GM12892 (cell line): ENCODE data around the gene GEMIN4.
"Not testable (repeated sequence)": the region's sequence is repeated elsewhere in the genome, so short reads cannot be mapped to it uniquely, and the experiment has no call there.

Experiments used
- POLR2A ChIP-seq: IDR thresholded peaks from 2 replicates; pipeline ENCODE4 v1.6.1; 2011; ENCODE audit warnings: low read depth, low read length, control low read depth
- POLR2AphosphoS5 ChIP-seq: IDR thresholded peaks from 2 replicates; pipeline ENCODE4 v1.6.1; 2011; ENCODE audit warnings: low read depth, low read length, control low read depth
- TAF1 ChIP-seq: IDR thresholded peaks from 2 replicates; pipeline ENCODE4 v1.6.1; 2011; ENCODE audit warnings: low read depth, mild to moderate bottlenecking, control low read depth, low read length, borderline replicate concordance

- TF ChIP-seq TAF1, POLR2A, POLR2AphosphoS5: not testable (repeated sequence)
Observed at GRCh38 chr17:748604-749003, 3.5 kb downstream of the GEMIN4 start.
